HK-2 (cell line): Measurements from ENCODE around the gene TMEM235.

ENCODE experiments used
- DNase-seq: peaks from one replicate; pipeline ENCODE4 v3.0.0-alpha.2; 2018; ENCODE audit not compliant: unreplicated experiment

Gene TMEM235

GRCh38 chr17:78255029-78255656 is 23.7 kb downstream of the TMEM235 start:
- DNase-seq, result no peak

- DNase-seq, result no peak
Observed at GRCh38 chr17:78255953-78256706, 24.7 kb downstream of the TMEM235 start.

GRCh38 chr17:78256707-78257591 is 25.5 kb downstream of the TMEM235 start:
- DNase-seq, result no peak

GRCh38 chr17:78257810-78258322 is 26.4 kb downstream of the TMEM235 start:
- no peak for DNase-seq

- DNase-seq, result no peak
Observed at GRCh38 chr17:78258323-78259191, 27.1 kb downstream of the TMEM235 start.

GRCh38 chr17:78259192-78259554 is 27.7 kb downstream of the TMEM235 start:
- DNase-seq, result no peak

GRCh38 chr17:78263063-78263735 is 31.8 kb downstream of the TMEM235 start:
- no peak for DNase-seq

- no peak for DNase-seq
Observed at GRCh38 chr17:78263736-78264340, 32.4 kb downstream of the TMEM235 start.

- DNase-seq, result no peak
Observed at GRCh38 chr17:78264590-78264989, 33.2 kb downstream of the TMEM235 start.

GRCh38 chr17:78265121-78265520 is 33.7 kb downstream of the TMEM235 start:
- DNase-seq, result no peak

GRCh38 chr17:78266231-78266631 is 34.8 kb downstream of the TMEM235 start:
- DNase-seq, result no peak

- no peak for DNase-seq
Observed at GRCh38 chr17:78266771-78267170, 35.3 kb downstream of the TMEM235 start.

- no peak for DNase-seq
Observed at GRCh38 chr17:78267253-78268073, 36.0 kb downstream of the TMEM235 start.

GRCh38 chr17:78268191-78268874 is 36.9 kb downstream of the TMEM235 start:
- no peak for DNase-seq

- DNase-seq, result no peak
Observed at GRCh38 chr17:78268951-78269905, 37.8 kb downstream of the TMEM235 start.

- no peak for DNase-seq
Observed at GRCh38 chr17:78269955-78270381, 38.5 kb downstream of the TMEM235 start.

GRCh38 chr17:78271419-78272170 is 40.2 kb downstream of the TMEM235 start:
- DNase-seq, result no peak
